Measurements from ENCODE around the gene NLRC4. TPM values are rescaled to one million over a fixed set of nuclear protein-coding genes. Genes with fewer than 3 reads are reported as not detected.
"Not testable (repeated sequence)": the region's sequence is repeated elsewhere in the genome, so short reads cannot be mapped to it uniquely, and the experiment has no call there.

The NLRC4 gene
- total RNA-seq, 2 experiments from 2014 or later = 0.27 to 0.33 TPM

DNA sequence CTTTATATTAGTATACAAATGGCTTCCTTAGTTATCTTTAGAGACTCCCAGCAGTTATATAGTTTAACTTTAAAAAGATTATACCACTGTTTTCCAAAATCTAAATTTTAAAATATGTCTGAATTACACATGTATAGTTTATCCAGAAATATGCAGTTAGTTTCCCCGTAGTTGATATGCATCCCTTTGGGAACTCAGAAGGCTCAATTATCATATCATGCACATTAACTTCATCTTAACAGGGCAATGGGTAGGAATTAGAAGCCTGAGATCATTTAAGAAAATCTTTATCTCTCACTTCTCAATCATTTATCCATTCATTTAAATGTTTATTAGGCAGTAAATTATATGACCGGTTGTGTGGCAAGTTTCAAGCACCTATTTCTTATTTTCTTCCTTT is 27.2 kb downstream of the NLRC4 start:
- intact Hi-C loops (cut with micrococcal nuclease) = no loop called here
- DNase-seq = no peak
- ChIA-PET CTCF (no interaction called here), POLR2A (no interaction called here)
- Mint-ChIP-seq H3K9me3 (no peaks in the 10 kb centered on the region), H3K4me3 (no peak overlapping the region), H3K27ac (no peak overlapping the region), H3K27me3 (no peaks in the 10 kb centered on the region), H3K36me3 (peaks cover 8% of the 10 kb centered on the region), H3K4me1 (ENCODE audit: low read depth) (no peaks in the 10 kb centered on the region)

DNA sequence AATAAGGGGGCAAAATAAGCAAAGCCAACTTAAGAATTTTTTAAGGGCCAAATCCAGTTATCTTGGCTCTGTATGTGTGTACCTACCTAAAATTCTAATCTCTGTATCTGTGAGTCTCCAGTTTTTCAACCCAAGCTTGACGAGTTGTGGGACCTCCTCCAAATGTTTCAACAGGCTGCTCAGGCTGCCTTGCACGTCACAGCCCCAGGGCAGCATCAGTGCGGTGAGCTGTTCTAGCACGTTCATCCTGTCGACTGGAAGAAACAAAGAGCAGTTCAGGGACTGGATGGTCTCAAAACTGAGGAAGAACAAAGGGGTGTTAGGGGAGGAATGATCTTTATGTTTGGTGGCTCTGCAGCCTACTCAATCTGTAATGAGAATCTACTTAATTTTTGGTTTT is 29.4 kb downstream of the NLRC4 start:
- Mint-ChIP-seq H3K4me1 (ENCODE audit: low read depth) (no peaks in the 10 kb centered on the region), H3K27me3 (no peaks in the 10 kb centered on the region), H3K36me3 (peaks cover 7% of the 10 kb centered on the region), H3K4me3 (no peak overlapping the region), H3K9me3 (no peaks in the 10 kb centered on the region), H3K27ac (no peak overlapping the region)
- intact Hi-C loops (cut with micrococcal nuclease) = no loop called here
- DNase-seq = no peak
- CTCF ChIA-PET = interaction anchor here (0.5 kb wide), 1 partner anchor 68 kb away, joined by 3 read pairs; no protein-coding TSS in a partner anchor
- POLR2A ChIA-PET = no interaction called here

DNA sequence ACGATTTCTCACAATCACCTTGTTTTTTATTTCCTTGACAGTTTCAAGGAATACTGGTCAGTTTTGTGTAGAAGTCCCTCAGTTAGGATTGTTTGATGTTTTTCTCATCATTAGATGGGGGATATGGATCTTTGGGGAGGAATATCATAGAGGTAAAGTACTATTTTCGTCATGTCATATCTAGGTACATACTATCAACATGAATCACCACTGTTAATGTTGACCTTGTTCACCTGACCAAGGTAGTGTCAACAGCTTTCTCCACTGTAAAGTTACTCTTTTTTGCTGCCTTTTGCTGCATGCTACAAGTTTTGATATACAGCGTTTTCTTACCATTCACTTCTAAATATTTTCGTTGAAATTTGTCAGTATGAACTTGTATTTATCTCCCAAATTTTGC is 32.7 kb downstream of the NLRC4 start:
- DNase-seq = no peak
- ChIA-PET CTCF (no interaction called here), POLR2A (no interaction called here)
- no peaks in the 10 kb centered on the region for H3K9me3 Mint-ChIP-seq
- H3K27me3 Mint-ChIP-seq = no peaks in the 10 kb centered on the region
- no peak overlapping the region for H3K27ac Mint-ChIP-seq
- H3K36me3 Mint-ChIP-seq = peaks cover 7% of the 10 kb centered on the region
- intact Hi-C loops (cut with micrococcal nuclease) = no loop called here
- H3K4me1 Mint-ChIP-seq (ENCODE audit: low read depth) = no peaks in the 10 kb centered on the region
- H3K4me3 Mint-ChIP-seq = no peak overlapping the region

DNA sequence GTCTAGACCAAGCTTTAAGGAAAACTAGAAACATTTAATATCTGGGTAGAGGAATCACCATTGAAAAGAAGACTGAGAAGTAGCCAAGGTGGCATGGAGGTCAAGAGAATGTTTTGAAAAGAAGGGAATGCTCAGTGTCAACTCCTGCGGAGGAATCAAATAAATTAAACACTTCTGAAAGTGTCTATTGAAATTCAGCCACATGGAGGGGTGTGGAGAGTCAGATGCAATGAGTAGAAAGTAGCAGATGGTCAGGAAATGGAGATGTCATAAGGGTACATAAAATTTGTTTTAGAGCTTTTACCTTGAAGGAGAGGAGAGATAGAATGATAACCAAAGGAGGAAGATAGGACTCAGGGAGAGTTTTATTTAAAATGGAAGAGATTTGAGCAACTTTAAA is 35.1 kb downstream of the NLRC4 start:
- no peaks in the 10 kb centered on the region for H3K9me3 Mint-ChIP-seq
- no peaks in the 10 kb centered on the region for H3K4me1 Mint-ChIP-seq (ENCODE audit: low read depth)
- no peak overlapping the region for H3K27ac Mint-ChIP-seq
- POLR2A ChIA-PET = no interaction called here
- no peak for DNase-seq
- CTCF ChIA-PET = no interaction called here
- intact Hi-C loops (cut with micrococcal nuclease) = no loop called here
- no peak overlapping the region for H3K4me3 Mint-ChIP-seq
- peaks cover 7% of the 10 kb centered on the region for H3K36me3 Mint-ChIP-seq
- H3K27me3 Mint-ChIP-seq = no peaks in the 10 kb centered on the region

DNA sequence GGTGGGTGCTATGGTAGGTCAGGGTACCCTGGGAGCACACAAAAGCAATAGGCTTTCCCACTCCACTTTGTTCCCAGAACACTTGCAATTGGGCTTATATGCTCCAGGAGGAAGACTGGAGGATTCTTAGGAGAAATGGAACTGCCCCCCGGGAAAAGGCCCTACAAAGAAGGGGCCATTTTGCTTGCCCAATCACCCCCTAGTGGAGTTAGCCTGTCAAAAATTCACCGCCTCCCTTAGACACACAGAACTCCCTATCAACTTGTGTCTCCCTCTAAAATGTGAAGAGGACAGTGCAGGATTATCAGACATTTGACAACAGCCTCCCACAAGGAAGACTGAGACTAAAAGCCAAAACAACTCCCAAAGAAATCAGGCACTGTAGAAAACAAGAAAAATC is 36.5 kb downstream of the NLRC4 start:
- H3K4me1 Mint-ChIP-seq (ENCODE audit: low read depth) = no peaks in the 10 kb centered on the region
- no peak for DNase-seq
- ChIA-PET POLR2A (no interaction called here), CTCF (no interaction called here)
- no peak overlapping the region for H3K4me3 Mint-ChIP-seq
- H3K27ac Mint-ChIP-seq = no peak overlapping the region
- intact Hi-C loops (cut with micrococcal nuclease) = no loop called here
- peaks cover 11% of the 10 kb centered on the region for H3K36me3 Mint-ChIP-seq
- no peaks in the 10 kb centered on the region for H3K27me3 Mint-ChIP-seq
- no peaks in the 10 kb centered on the region for H3K9me3 Mint-ChIP-seq

DNA sequence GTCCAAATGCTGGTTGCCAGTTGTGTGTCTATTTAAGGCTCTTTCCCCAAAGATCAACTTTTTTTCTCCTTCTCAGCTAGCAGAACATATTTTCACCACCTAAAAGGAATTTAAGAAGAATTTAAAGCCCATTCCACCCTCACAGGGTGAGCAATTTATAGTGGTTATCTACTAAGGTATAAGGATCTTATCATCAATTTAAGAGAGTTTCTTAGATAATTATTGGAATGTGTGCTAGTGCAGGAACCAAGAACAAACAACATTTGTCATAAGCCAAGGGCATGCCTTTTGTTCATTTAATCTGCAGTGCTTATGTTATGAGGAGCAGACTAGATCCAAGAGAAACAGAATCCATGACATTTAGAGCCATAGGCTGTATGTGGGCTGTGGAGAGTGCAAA is 37.2 kb downstream of the NLRC4 start:
- Mint-ChIP-seq H3K4me1 (ENCODE audit: low read depth) (no peaks in the 10 kb centered on the region), H3K36me3 (peaks cover 18% of the 10 kb centered on the region), H3K4me3 (no peak overlapping the region), H3K9me3 (no peaks in the 10 kb centered on the region), H3K27me3 (no peaks in the 10 kb centered on the region), H3K27ac (no peak overlapping the region)
- CTCF ChIA-PET = no interaction called here
- DNase-seq = no peak
- POLR2A ChIA-PET = no interaction called here
- intact Hi-C loops (cut with micrococcal nuclease) = no loop called here

DNA sequence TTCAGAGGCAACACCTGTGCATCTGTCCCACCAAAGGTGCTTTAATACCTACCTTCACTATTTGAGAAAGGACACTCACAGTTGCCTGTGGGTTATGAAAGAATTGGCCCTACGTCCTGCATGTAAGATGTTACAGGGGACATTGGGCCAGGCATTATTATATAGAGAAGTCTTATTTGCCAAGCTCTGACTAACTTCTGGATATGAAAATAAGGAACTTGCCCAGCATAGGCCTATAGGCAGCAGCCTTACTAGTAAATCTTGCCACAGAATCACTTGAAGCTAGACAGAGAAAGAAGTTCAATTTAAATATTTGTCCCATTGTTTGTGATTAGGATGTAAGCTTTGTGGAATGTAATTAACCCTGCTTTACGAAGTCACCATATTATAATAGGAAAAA is 41.7 kb downstream of the NLRC4 start:
- intact Hi-C loops (cut with micrococcal nuclease) = no loop called here
- no peak overlapping the region for H3K27ac Mint-ChIP-seq
- POLR2A ChIA-PET = no interaction called here
- no peak for DNase-seq
- no peak overlapping the region for H3K4me3 Mint-ChIP-seq
- CTCF ChIA-PET = no interaction called here
- no peaks in the 10 kb centered on the region for H3K27me3 Mint-ChIP-seq
- H3K9me3 Mint-ChIP-seq = no peaks in the 10 kb centered on the region
- H3K4me1 Mint-ChIP-seq (ENCODE audit: low read depth) = no peaks in the 10 kb centered on the region
- peaks cover 43% of the 10 kb centered on the region for H3K36me3 Mint-ChIP-seq

DNA sequence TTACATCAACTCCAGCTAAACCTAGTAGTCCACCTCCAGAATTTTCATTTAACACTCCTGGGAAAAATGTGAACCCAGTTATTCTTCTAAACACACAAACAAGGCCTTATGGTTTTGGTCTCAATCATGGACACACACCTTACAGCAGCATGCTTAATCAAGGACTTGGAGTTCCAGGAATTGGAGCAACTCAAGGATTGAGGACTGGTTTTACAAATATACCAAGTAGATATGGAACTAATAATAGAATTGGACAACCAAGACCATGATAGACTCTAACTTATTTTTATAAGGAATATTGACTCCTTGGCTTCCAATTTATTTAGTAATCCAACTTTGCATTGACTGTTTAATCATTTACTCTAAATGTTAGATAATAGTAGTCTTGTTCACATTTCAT is 44.2 kb downstream of the NLRC4 start:
- no peak overlapping the region for H3K27ac Mint-ChIP-seq
- H3K36me3 Mint-ChIP-seq = peaks cover 41% of the 10 kb centered on the region
- CTCF ChIA-PET = no interaction called here
- no peak overlapping the region for H3K4me3 Mint-ChIP-seq
- POLR2A ChIA-PET = no interaction called here
- H3K27me3 Mint-ChIP-seq = no peaks in the 10 kb centered on the region
- no peak for DNase-seq
- no peaks in the 10 kb centered on the region for H3K4me1 Mint-ChIP-seq (ENCODE audit: low read depth)
- no peaks in the 10 kb centered on the region for H3K9me3 Mint-ChIP-seq
- intact Hi-C loops (cut with micrococcal nuclease) = no loop called here

DNA sequence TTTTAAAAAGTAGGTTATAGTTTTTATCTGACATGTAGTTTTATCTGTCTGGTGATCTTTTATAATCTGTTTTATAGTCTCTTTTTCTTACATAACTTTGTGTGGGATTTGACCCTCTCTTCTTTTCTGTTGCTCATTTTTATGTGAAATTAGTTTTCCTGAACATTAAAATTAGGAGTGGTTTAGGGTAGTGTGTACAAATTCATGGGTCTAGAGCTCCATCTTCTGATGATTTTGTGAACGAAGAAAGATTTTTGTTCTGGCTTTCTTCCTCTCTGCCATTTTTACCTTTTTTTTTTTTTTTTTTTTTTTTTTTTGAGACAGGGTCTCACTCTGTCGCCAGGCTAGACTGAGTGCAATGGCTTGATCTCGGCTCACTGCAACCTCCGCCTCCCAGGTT is 52.4 kb downstream of the NLRC4 start:
- Mint-ChIP-seq H3K4me1 (ENCODE audit: low read depth) (no peaks in the 10 kb centered on the region), H3K27me3 (no peaks in the 10 kb centered on the region), H3K27ac (no peak overlapping the region), H3K9me3 (no peaks in the 10 kb centered on the region), H3K4me3 (no peak overlapping the region), H3K36me3 (peaks cover 22% of the 10 kb centered on the region)
- intact Hi-C loops (cut with micrococcal nuclease) = no loop called here
- POLR2A ChIA-PET = no interaction called here
- DNase-seq = no peak
- CTCF ChIA-PET = no interaction called here

DNA sequence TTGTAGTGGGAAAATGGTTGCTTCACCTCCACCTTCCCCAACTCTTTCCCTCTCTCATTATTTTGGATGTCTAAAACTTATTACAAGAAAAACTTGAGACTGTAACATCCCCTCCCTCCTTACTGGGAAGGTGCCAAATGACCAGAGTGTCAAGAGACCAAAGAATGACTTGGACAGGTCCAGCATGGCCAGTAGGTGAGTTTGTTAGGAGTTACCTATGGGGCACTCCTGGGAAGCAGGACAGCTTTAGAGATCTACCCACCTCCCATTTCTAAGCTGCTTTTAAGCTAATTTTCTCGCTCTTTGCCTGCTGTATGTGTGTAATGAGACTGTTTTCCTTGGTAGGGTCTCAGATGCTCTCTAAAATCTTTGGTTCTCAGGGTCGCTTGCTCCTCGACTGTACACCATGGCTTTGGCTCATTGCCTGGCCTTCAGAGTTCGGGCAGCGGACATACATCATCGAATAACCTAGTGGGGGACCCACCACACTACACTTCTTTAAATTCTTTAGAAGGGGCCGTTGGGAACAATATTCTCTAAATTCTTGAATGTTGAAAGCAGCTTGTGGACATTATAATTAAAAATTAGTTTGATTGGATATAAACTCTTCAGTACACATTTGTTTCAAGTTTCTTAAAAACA is 53.8 kb downstream of the NLRC4 start:
- Mint-ChIP-seq H3K36me3 (peaks cover 19% of the 10 kb centered on the region), H3K27me3 (no peaks in the 10 kb centered on the region), H3K4me3 (no peak overlapping the region), H3K27ac (no peak overlapping the region), H3K9me3 (no peaks in the 10 kb centered on the region), H3K4me1 (ENCODE audit: low read depth) (no peaks in the 10 kb centered on the region)
- intact Hi-C loops (cut with micrococcal nuclease) = no loop called here
- ChIA-PET POLR2A (no interaction called here), CTCF (no interaction called here)
- DNase-seq = no peak

DNA sequence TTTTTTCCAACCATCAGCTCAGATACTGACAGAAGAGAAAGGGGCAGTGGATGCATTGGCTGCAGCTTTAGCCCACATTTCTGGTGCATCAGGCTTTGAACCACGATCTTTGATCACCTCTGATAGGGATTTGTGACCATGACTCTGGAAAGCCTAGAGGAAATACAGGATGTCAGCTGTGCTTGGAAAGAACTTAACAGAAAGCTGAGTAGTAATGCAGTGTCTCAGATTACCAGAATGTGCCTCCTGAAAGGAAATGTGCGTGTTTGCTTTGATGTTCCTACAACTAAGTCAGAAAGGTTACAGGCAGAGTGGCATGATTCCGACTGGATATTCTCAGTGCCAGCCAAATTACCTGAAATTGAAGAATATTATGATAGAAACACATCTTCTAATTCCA is 61.3 kb downstream of the NLRC4 start:
- H3K27ac Mint-ChIP-seq; CTCF ChIA-PET; POLR2A ChIA-PET; H3K9me3 Mint-ChIP-seq; H3K4me1 Mint-ChIP-seq (ENCODE audit: low read depth); H3K27me3 Mint-ChIP-seq; intact Hi-C loops (cut with micrococcal nuclease); DNase-seq; H3K4me3 Mint-ChIP-seq: not testable (repeated sequence)
- H3K36me3 Mint-ChIP-seq = peaks cover 28% of the 10 kb centered on the region

DNA sequence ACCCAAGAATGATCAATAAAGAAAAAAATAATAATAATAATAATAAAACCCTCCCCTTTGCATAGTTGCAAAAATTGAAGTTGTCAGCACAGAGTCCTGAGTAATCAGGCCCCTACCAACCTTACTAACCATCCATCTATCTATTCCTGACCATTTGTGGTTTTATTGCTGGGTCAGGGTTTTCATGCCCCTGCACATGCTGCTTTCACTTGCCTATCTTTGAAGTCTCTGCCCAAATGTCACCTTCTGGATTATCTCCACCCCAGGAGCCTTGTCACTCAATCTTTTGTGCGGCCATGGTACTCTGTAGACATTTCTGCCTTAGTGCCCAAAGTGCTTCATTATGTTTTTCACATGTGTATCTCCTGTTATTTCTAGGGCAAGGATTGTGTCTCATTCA is 63.9 kb downstream of the NLRC4 start:
- no peak overlapping the region for H3K27ac Mint-ChIP-seq
- intact Hi-C loops (cut with micrococcal nuclease) = no loop called here
- ChIA-PET CTCF (no interaction called here), POLR2A (no interaction called here)
- H3K9me3 Mint-ChIP-seq = no peaks in the 10 kb centered on the region
- H3K36me3 Mint-ChIP-seq = peaks cover 33% of the 10 kb centered on the region
- H3K4me3 Mint-ChIP-seq = no peak overlapping the region
- DNase-seq = no peak
- peaks cover 3% of the 10 kb centered on the region for H3K4me1 Mint-ChIP-seq (ENCODE audit: low read depth)
- H3K27me3 Mint-ChIP-seq = no peaks in the 10 kb centered on the region

DNA sequence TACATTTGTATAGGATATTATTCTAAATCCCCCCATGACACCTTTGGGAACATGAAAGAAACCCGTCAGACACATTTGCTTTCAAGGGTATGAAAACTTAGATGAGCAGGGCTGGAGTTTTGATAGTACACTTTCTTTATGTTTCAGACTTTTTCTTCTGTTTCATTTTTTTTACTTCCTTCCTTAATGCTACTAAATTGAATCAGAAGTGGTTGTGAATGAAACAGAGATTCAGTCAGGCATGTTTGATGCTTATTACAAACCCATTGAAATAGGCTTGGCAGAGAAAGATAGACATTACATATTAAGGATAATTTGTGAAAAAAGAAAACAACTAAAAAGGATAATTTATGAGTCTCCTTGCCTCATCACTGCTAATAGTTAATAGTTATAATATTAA is 72.3 kb downstream of the NLRC4 start:
- CTCF ChIA-PET = no interaction called here
- no peak overlapping the region for H3K4me3 Mint-ChIP-seq
- no peaks in the 10 kb centered on the region for H3K9me3 Mint-ChIP-seq
- no peaks in the 10 kb centered on the region for H3K27me3 Mint-ChIP-seq
- intact Hi-C loops (cut with micrococcal nuclease) = no loop called here
- no peak for DNase-seq
- peaks cover 27% of the 10 kb centered on the region for H3K4me1 Mint-ChIP-seq (ENCODE audit: low read depth)
- H3K36me3 Mint-ChIP-seq = peaks cover 20% of the 10 kb centered on the region
- POLR2A ChIA-PET = no interaction called here
- H3K27ac Mint-ChIP-seq = no peak overlapping the region

DNA sequence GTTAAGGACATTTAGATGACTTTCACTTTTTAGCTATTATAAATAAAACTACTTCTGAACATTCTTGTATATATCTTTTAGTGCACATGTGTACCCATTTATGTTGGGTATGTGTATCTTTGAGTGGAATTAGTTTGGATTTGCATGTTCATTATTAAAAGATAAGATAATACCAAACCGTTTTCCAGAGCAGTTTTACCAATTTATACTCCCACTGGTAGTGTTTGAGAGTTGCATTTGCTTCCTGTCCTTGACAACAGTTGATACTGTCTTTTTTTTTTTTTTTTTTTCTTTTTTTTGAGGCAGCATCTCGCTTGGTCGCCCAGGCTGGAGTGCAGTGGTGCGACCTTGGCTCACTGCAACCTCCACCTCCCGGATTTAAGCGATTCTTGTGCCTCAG is 75.7 kb downstream of the NLRC4 start:
- ChIA-PET POLR2A (interaction anchor here (1.2 kb wide), 1 partner anchor 24 kb away, joined by 6 read pairs; the partner anchor contains the start of gene SLC30A6), CTCF (no interaction called here)
- Mint-ChIP-seq H3K27ac (no peak overlapping the region), H3K9me3 (no peaks in the 10 kb centered on the region), H3K4me1 (ENCODE audit: low read depth) (peaks cover 27% of the 10 kb centered on the region), H3K4me3 (no peak overlapping the region), H3K36me3 (peaks cover 25% of the 10 kb centered on the region), H3K27me3 (no peaks in the 10 kb centered on the region)
- DNase-seq = no peak
- intact Hi-C loops (cut with micrococcal nuclease) = no loop called here
